Right lobe of liver (tissue), 4 donors: ENCODE measurements around the gene CARD8.

Source experiments
- POLR2A ChIP-seq: fragments of 450-650 bp; IDR thresholded peaks from one replicate; pipeline ENCODE4 v1.6.1; 2017; ENCODE audit warnings: antibody characterized with exemption, mild to moderate bottlenecking
- TF ChIP-seq, protein P1 (sequence below), 4 donors: fragments of 200-600 bp in 3 of 4; fragments of 450-650 bp in 1 of 4; IDR thresholded peaks; one replicate each; pipeline versions ENCODE4 v1.5.1 to v1.8.0; 2016 to 2022; ENCODE audit warnings: antibody characterized with exemption in 4 of 4, mild to moderate bottlenecking in 2 of 4
- donor health status: DM: no; HTN: no; CAD: no.
- donor health status: DM: no; HTN: no; CAD: no.
- donor health status: DM: no; HTN: yes; CAD: no.

DNA sequence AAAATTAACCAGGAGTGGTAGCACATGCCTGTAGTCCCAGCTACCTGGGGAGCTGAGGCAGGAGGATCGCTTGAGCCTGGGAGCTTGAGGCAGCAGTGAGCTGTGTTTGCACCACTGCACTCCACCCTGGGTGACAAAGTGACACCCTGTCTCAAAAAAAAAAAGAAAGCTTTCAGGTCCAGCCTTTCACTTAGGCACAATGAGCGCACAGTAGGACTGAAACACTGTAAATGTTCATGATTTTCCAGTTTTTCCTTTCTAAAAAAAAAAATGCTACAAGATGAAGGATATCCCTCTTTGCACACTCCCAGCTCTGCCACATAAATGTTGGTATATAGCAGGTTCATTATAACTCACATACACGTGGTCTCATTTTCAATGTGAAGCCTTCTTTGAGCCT is 32.0 kb upstream of the CARD8 start:
- TF ChIP-seq, protein P1, sequence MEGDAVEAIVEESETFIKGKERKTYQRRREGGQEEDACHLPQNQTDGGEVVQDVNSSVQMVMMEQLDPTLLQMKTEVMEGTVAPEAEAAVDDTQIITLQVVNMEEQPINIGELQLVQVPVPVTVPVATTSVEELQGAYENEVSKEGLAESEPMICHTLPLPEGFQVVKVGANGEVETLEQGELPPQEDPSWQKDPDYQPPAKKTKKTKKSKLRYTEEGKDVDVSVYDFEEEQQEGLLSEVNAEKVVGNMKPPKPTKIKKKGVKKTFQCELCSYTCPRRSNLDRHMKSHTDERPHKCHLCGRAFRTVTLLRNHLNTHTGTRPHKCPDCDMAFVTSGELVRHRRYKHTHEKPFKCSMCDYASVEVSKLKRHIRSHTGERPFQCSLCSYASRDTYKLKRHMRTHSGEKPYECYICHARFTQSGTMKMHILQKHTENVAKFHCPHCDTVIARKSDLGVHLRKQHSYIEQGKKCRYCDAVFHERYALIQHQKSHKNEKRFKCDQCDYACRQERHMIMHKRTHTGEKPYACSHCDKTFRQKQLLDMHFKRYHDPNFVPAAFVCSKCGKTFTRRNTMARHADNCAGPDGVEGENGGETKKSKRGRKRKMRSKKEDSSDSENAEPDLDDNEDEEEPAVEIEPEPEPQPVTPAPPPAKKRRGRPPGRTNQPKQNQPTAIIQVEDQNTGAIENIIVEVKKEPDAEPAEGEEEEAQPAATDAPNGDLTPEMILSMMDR (IDR thresholded peaks at IDR 0.05), result no peak
- TF ChIP-seq POLR2A, result no peak
